B cell (primary cell): Measurements from ENCODE around the gene CNMD. TPM values are rescaled to one million over a fixed set of nuclear protein-coding genes. Genes with fewer than 3 reads are reported as not detected.

ENCODE experiments used
- ATAC-seq: fragments of 200-7000 bp; cut with Tn5 transposase; one replicate; pipeline ENCODE4 v1.10.0; 2021; ENCODE audit warnings: low read depth, mild to moderate bottlenecking, moderate number of reproducible peaks, moderate library complexity
- CTCF ChIA-PET: fragments of 350-600 bp; sonication (Branson Sonifier 250); formaldehyde crosslinking; loops from one replicate; lab custom pipeline; 2021; ENCODE audit warnings: antibody characterized with exemption, inconsistent platforms; lab: Charles Lee
- POLR2A ChIA-PET: fragments of 350-600 bp; sonication (Branson Sonifier 250); formaldehyde crosslinking; loops from one replicate; lab custom pipeline; 2021; ENCODE audit warnings: antibody characterized with exemption; lab: Charles Lee
- DNase-seq: peaks from one replicate; pipeline ENCODE4 v3.0.0; 2013
- H2AFZ ChIP-seq: 2 replicates; pipeline ENCODE4 v1.6.1; 2012; ENCODE audit warnings: mild to moderate bottlenecking, low read depth, low read length; ENCODE audit not compliant: insufficient read depth, poor library complexity, severe bottlenecking
- H3K27ac ChIP-seq, 2 donors: 1 replicate in 1 of 2; 2 replicates in 1 of 2; pipeline ENCODE4 v1.5.1; 2012 to 2013; ENCODE audit warnings: low read length in 2 of 2, mild to moderate bottlenecking in 2 of 2, moderate library complexity in 1 of 2
- H3K27me3 ChIP-seq, 4 experiments: fragments of 200-600 bp in 1 of 4; sonication (generic) in 1 of 4; replicated peaks in 1 of 4; 1 replicate in 2 of 4; 2 replicates in 2 of 4; pipeline versions ENCODE4 v1.6.1 to v1.7.0; 2013 to 2016; ENCODE audit warnings: low read length in 3 of 4, mild to moderate bottlenecking in 2 of 4, mixed read lengths in 1 of 4, moderate library complexity in 1 of 4; ENCODE audit not compliant: insufficient read depth in 4 of 4, control insufficient read depth in 3 of 4; ENCODE audit errors: control extremely low read depth in 1 of 4
- H3K36me3 ChIP-seq, 2 experiments: replicated peaks in 1 of 2; 1 replicate in 1 of 2; 2 replicates in 1 of 2; pipeline versions ENCODE4 v1.6.1 to v1.7.1; 2013; ENCODE audit warnings: low read length in 1 of 2; ENCODE audit not compliant: insufficient read depth in 2 of 2, control insufficient read depth in 1 of 2; ENCODE audit errors: control extremely low read depth in 1 of 2, extremely low read depth in 1 of 2
- H3K4me1 ChIP-seq, 2 donors: fragments of 200-600 bp in 1 of 2; sonication (generic) in 1 of 2; 1 replicate in 1 of 2; 2 replicates in 1 of 2; pipeline versions ENCODE4 v1.5.1 to v1.6.1; 2013 to 2017; ENCODE audit warnings: low read length in 2 of 2; ENCODE audit not compliant: control insufficient read depth in 2 of 2, insufficient read depth in 2 of 2
- H3K4me2 ChIP-seq: replicated peaks from 2 replicates; pipeline ENCODE3; 2012; ENCODE audit warnings: mild to moderate bottlenecking, low read depth, low read length; ENCODE audit not compliant: poor library complexity, severe bottlenecking
- H3K4me3 ChIP-seq, 5 experiments: fragments of 200-600 bp in 1 of 5; sonication (generic) in 1 of 5; 1 replicate in 3 of 5; 2 replicates in 2 of 5; pipeline versions ENCODE4 v1.5.1 to v1.7.0; 2011 to 2016; ENCODE audit warnings: low read length in 4 of 5, mild to moderate bottlenecking in 4 of 5, low read depth in 2 of 5, control low read depth in 1 of 5, moderate library complexity in 1 of 5; ENCODE audit not compliant: insufficient read depth in 1 of 5; ENCODE audit errors: control extremely low read depth in 1 of 5, extremely low read depth in 1 of 5
- H3K79me2 ChIP-seq: fragments of 200-600 bp; sonication (generic); one replicate; pipeline ENCODE4 v1.6.0; 2016; ENCODE audit warnings: low read length; ENCODE audit not compliant: control insufficient read depth, insufficient read depth
- H3K9ac ChIP-seq: fragments of 200-600 bp; sonication (generic); 2 replicates; pipeline ENCODE4 v1.6.1; 2017; ENCODE audit warnings: mild to moderate bottlenecking, low read length, moderate library complexity
- H3K9me3 ChIP-seq, 3 donors: one replicate each; pipeline versions ENCODE4 v1.6.1 to v1.7.1; 2013; ENCODE audit warnings: low read length in 2 of 3; ENCODE audit not compliant: control insufficient read depth in 2 of 3, insufficient read depth in 1 of 3; ENCODE audit errors: control extremely low read depth in 1 of 3
- H4K20me1 ChIP-seq: 2 replicates; pipeline ENCODE4 v1.6.0; 2012; ENCODE audit warnings: mild to moderate bottlenecking, low read length; ENCODE audit not compliant: insufficient read depth, control insufficient read depth, poor library complexity, severe bottlenecking
- H3K27ac Mint-ChIP-seq: one replicate; pipeline ENCODE4 v1.8.0; 2021; ENCODE audit warnings: mixed read lengths
- H3K27me3 Mint-ChIP-seq: one replicate; pipeline ENCODE4 v1.8.0; 2021; ENCODE audit warnings: mixed read lengths
- H3K4me1 Mint-ChIP-seq: one replicate; pipeline ENCODE4 v1.8.0; 2021; ENCODE audit warnings: mixed read lengths
- H3K4me3 Mint-ChIP-seq: one replicate; pipeline ENCODE4 v1.8.0; 2021; ENCODE audit warnings: mixed read lengths
- H3K9me3 Mint-ChIP-seq: one replicate; pipeline ENCODE4 v1.8.0; 2022; ENCODE audit warnings: mixed read lengths; ENCODE audit not compliant: insufficient read depth
- CTCF ChIP-seq: fragments of 200-600 bp; IDR thresholded peaks from one replicate; pipeline ENCODE4 v1.8.0; 2022; ENCODE audit warnings: antibody characterized with exemption, mild to moderate bottlenecking
- EZH2 ChIP-seq: IDR thresholded peaks from 2 replicates; pipeline ENCODE4 v1.6.1; 2012; ENCODE audit warnings: borderline replicate concordance, low read depth, mild to moderate bottlenecking, moderate library complexity, low read length; ENCODE audit not compliant: insufficient read depth, poor library complexity, severe bottlenecking
- WGBS: methylation state at CpG from one replicate; pipeline ENCODE4 v1.1.5; 2013; ENCODE audit warnings: missing lambda C conversion rate; ENCODE audit not compliant: insufficient coverage; 5-methylcytosine and 5-hydroxymethylcytosine counted together
- intact Hi-C: fragments of 100-400 bp; cut with micrococcal nuclease; formaldehyde crosslinking; loops from one replicate; pipeline ENCODE4 v1.10.0; 2022
- polyA plus RNA-seq: library from polyadenylated mRNA; depleted of rRNA; stranded (reverse); fragments of >200 nt; gene quantifications from 2 replicates; pipeline ENCODE4 v1.2.3, GENCODE V29; 2012
- total RNA-seq, 2 donors: library from RNA; stranded (reverse); fragments of 120-200 nt in 1 of 2; gene quantifications; 1 replicate in 1 of 2; 2 replicates in 1 of 2; pipeline versions ENCODE4 v1.2.3 to v1.2.4, GENCODE V29; 2013 to 2022

CNMD gene
- total and polyA plus RNA-seq, 2 donors (not counting 1 experiment from before 2014, with no cell fraction given) = not detected

GRCh38 chr13:52737965-52738364, 1.7 kb downstream of the CNMD start:
- DNase-seq (no peak), ATAC-seq (no peak)
- Histone ChIP-seq H3K9ac (no peak overlapping the region), H3K4me1 (peaks cover 9 to 14% of the 10 kb centered on the region in 2 donors), H3K27me3 (peaks cover 0 to 27% (median 23%) of the 10 kb centered on the region in 4 experiments), H3K4me3 (no peak overlapping the region), H3K79me2 (no peaks in the 10 kb centered on the region), H3K9me3 (peaks cover 0 to 7% (median 0%) of the 10 kb centered on the region in 3 donors), H3K4me2 (no peak overlapping the region), H2AFZ (no peak overlapping the region), H3K36me3 (no peaks in the 10 kb centered on the region), H3K27ac (no peak overlapping the region), H4K20me1 (no peaks in the 10 kb centered on the region)
- Mint-ChIP-seq H3K9me3 (no peaks in the 10 kb centered on the region), H3K27me3 (peaks cover 52% of the 10 kb centered on the region), H3K4me1 (peaks cover 9% of the 10 kb centered on the region), H3K4me3 (peak overlapping the region; percentile 59), H3K27ac (no peak overlapping the region)
- intact Hi-C loops = no loop called here
- ChIA-PET CTCF (no interaction called here), POLR2A (no interaction called here)
- no CpG with 5 or more reads among the region's 4 CpGs for WGBS
- TF ChIP-seq EZH2 = no peak
- no peak for TF ChIP-seq CTCF

GRCh38 chr13:52737451-52737850, 2.2 kb downstream of the CNMD start:
- H3K9me3 Mint-ChIP-seq = no peaks in the 10 kb centered on the region
- H3K4me3 Mint-ChIP-seq = no peak overlapping the region
- Histone ChIP-seq H3K9ac (no peak overlapping the region), H3K4me2 (no peak overlapping the region), H2AFZ (no peak overlapping the region), H3K27ac (no peak overlapping the region), H3K9me3 (peaks cover 0 to 6% (median 0%) of the 10 kb centered on the region in 3 donors), H3K4me1 (peaks cover 9 to 14% of the 10 kb centered on the region in 2 donors), H3K27me3 (peaks cover 0 to 27% (median 23%) of the 10 kb centered on the region in 4 experiments), H4K20me1 (no peaks in the 10 kb centered on the region), H3K4me3 (no peak overlapping the region), H3K36me3 (no peaks in the 10 kb centered on the region), H3K79me2 (no peaks in the 10 kb centered on the region)
- DNase-seq = no peak
- intact Hi-C loops = no loop called here
- POLR2A ChIA-PET = no interaction called here
- peaks cover 47% of the 10 kb centered on the region for H3K27me3 Mint-ChIP-seq
- peaks cover 9% of the 10 kb centered on the region for H3K4me1 Mint-ChIP-seq
- no peak overlapping the region for H3K27ac Mint-ChIP-seq
- CTCF ChIA-PET = no interaction called here
- ATAC-seq = no peak
- no peak for TF ChIP-seq CTCF
- no peak for TF ChIP-seq EZH2
